Testis (tissue), 2 donors: ENCODE measurements around the gene IL4I1.

Source experiments
- POLR2A ChIP-seq: fragments of 450-650 bp; IDR thresholded peaks from one replicate; pipeline ENCODE4 v1.6.1; 2017; ENCODE audit warnings: antibody characterized with exemption, mild to moderate bottlenecking, moderate library complexity
- TF ChIP-seq, protein P1 (sequence below), 3 experiments: fragments of 450-650 bp in 2 of 3; fragments of 200-600 bp in 1 of 3; sonication (generic) in 1 of 3; IDR thresholded peaks; one replicate each; pipeline ENCODE4 v1.5.1; 2016 to 2019; ENCODE audit warnings: antibody characterized with exemption in 3 of 3, mild to moderate bottlenecking in 2 of 3, moderate library complexity in 1 of 3

DNA sequence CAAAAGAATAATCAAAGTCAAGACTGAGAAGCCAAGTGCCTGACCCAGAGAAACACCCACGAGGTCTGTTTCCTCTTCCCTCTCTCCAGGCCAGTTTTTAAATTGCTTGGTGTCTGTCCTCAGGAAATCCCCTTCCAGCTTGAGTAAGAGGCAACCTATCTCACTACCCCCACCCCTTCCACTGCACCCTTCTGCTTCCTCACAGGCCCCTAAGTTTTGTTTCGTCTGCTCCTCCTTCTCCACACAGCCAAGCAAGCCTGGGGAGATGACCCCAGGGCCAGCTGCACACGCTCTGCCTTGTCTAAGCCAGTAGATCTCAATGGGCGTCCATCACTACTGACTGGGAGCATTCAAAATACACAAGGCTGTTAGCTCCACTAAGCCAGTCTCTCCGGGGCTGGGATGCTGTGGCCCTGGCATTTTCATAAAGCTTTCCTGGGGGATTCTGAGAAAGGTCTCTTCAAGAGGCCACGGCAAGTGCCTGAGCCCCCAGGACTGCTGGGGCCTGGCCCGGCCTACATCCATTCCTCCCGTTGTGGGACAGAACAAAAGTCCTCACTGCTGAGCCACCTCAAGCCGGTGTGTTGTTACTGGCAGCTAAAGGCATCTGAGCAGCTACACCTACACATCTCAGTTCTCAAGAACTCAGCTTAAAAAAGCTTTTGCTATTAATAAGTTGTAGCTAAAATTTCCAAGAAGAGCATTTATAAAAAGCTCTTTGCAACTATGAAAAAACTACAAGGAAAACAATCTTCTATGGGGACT, 14.9 kb upstream of the IL4I1 start:
- no peak for TF ChIP-seq POLR2A
- TF ChIP-seq, protein P1, sequence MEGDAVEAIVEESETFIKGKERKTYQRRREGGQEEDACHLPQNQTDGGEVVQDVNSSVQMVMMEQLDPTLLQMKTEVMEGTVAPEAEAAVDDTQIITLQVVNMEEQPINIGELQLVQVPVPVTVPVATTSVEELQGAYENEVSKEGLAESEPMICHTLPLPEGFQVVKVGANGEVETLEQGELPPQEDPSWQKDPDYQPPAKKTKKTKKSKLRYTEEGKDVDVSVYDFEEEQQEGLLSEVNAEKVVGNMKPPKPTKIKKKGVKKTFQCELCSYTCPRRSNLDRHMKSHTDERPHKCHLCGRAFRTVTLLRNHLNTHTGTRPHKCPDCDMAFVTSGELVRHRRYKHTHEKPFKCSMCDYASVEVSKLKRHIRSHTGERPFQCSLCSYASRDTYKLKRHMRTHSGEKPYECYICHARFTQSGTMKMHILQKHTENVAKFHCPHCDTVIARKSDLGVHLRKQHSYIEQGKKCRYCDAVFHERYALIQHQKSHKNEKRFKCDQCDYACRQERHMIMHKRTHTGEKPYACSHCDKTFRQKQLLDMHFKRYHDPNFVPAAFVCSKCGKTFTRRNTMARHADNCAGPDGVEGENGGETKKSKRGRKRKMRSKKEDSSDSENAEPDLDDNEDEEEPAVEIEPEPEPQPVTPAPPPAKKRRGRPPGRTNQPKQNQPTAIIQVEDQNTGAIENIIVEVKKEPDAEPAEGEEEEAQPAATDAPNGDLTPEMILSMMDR (IDR thresholded peaks at IDR 0.05) = no peak
